HCT116 (cell line): ENCODE results near the gene MAP3K3.

ENCODE experiments used
- POLR2A ChIP-seq: IDR thresholded peaks from 2 replicates; pipeline ENCODE4 v1.7.0; 2011; ENCODE audit warnings: borderline replicate concordance; ENCODE audit not compliant: insufficient read depth, insufficient read length; ENCODE audit errors: extremely low read depth
- TF ChIP-seq, protein P1 (sequence below), 3 experiments: fragments of 200-600 bp in 1 of 3; sonication (generic) in 1 of 3; IDR thresholded peaks in 2 of 3; conservative IDR thresholded peaks in 1 of 3; 2 replicates each; pipeline ENCODE4 v1.5.1; 2012 to 2017; ENCODE audit warnings: low read depth in 2 of 3, low read length in 2 of 3, antibody characterized with exemption in 1 of 3, borderline replicate concordance in 1 of 3, control low read depth in 1 of 3, mild to moderate bottlenecking in 1 of 3, mixed read lengths in 1 of 3, mixed run types in 1 of 3, moderate library complexity in 1 of 3; ENCODE audit not compliant: insufficient read depth in 1 of 3

GRCh38 chr17:63665527-63666214, 43.5 kb downstream of the MAP3K3 start:
- TF ChIP-seq, protein P1, sequence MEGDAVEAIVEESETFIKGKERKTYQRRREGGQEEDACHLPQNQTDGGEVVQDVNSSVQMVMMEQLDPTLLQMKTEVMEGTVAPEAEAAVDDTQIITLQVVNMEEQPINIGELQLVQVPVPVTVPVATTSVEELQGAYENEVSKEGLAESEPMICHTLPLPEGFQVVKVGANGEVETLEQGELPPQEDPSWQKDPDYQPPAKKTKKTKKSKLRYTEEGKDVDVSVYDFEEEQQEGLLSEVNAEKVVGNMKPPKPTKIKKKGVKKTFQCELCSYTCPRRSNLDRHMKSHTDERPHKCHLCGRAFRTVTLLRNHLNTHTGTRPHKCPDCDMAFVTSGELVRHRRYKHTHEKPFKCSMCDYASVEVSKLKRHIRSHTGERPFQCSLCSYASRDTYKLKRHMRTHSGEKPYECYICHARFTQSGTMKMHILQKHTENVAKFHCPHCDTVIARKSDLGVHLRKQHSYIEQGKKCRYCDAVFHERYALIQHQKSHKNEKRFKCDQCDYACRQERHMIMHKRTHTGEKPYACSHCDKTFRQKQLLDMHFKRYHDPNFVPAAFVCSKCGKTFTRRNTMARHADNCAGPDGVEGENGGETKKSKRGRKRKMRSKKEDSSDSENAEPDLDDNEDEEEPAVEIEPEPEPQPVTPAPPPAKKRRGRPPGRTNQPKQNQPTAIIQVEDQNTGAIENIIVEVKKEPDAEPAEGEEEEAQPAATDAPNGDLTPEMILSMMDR (IDR thresholded peaks at IDR 0.05 in 2 of 3, conservative IDR thresholded peaks at IDR 0.05 in 1 of 3; ENCODE audit: borderline replicate concordance in 1 of 3, insufficient read depth in 1 of 3, low read depth in 2 of 3, low read length in 2 of 3) = no peak
- TF ChIP-seq POLR2A = no peak
